Skin epidermis (tissue), 12 donors: ENCODE results near the gene ATP5ME.
"Not testable (repeated sequence)": the region's sequence is repeated elsewhere in the genome, so short reads cannot be mapped to it uniquely, and the experiment has no call there.

Experiments used
- H3K27ac ChIP-seq, 21 experiments: fragments of 200-600 bp; sonication (generic) in 11 of 21; one replicate each; pipeline ENCODE4 v1.5.0; 2020; ENCODE audit warnings: mild to moderate bottlenecking in 3 of 21, inconsistent platforms in 2 of 21, moderate library complexity in 2 of 21
- H3K4me3 ChIP-seq, 7 experiments: fragments of 200-600 bp; sonication (generic) in 2 of 7; one replicate each; pipeline ENCODE4 v1.5.0; 2020; ENCODE audit warnings: inconsistent platforms in 2 of 7, mild to moderate bottlenecking in 2 of 7, moderate library complexity in 1 of 7

ATP5ME gene

GRCh38 chr4:648579-649292, 25.3 kb downstream of the ATP5ME start:
- H3K27ac ChIP-seq = no peak overlapping the region
- no peak overlapping the region for H3K4me3 ChIP-seq

GRCh38 chr4:647481-647880, 26.6 kb downstream of the ATP5ME start:
- no peak overlapping the region for H3K4me3 ChIP-seq
- H3K27ac ChIP-seq = no peak overlapping the region

- Histone ChIP-seq H3K4me3 (no peak overlapping the region), H3K27ac (no peak overlapping the region)
Measured at GRCh38 chr4:646460-646859, 27.6 kb downstream of the ATP5ME start.

GRCh38 chr4:642366-642765, 31.7 kb downstream of the ATP5ME start:
- not testable (repeated sequence) for H3K4me3 ChIP-seq, H3K27ac ChIP-seq

- H3K4me3 ChIP-seq = no peak overlapping the region
- no peak overlapping the region for H3K27ac ChIP-seq
Measured at GRCh38 chr4:637536-638280, 36.4 kb downstream of the ATP5ME start.

- no peak overlapping the region for H3K4me3 ChIP-seq
- no peak overlapping the region for H3K27ac ChIP-seq
Measured at GRCh38 chr4:636628-637159, 37.4 kb downstream of the ATP5ME start.

GRCh38 chr4:635851-636627, 38.0 kb downstream of the ATP5ME start:
- Histone ChIP-seq H3K27ac (no peak overlapping the region), H3K4me3 (no peak overlapping the region)

- H3K27ac ChIP-seq, H3K4me3 ChIP-seq: not testable (repeated sequence)
Measured at GRCh38 chr4:635066-635835, 38.8 kb downstream of the ATP5ME start.

GRCh38 chr4:634599-634985, 39.5 kb downstream of the ATP5ME start:
- no peak overlapping the region for H3K4me3 ChIP-seq
- no peak overlapping the region for H3K27ac ChIP-seq

- Histone ChIP-seq H3K4me3 (no peak overlapping the region), H3K27ac (no peak overlapping the region)
Measured at GRCh38 chr4:633976-634598, 40.0 kb downstream of the ATP5ME start.

GRCh38 chr4:633406-633805, 40.7 kb downstream of the ATP5ME start:
- no peak overlapping the region for H3K4me3 ChIP-seq
- no peak overlapping the region for H3K27ac ChIP-seq

- H3K27ac ChIP-seq = no peak overlapping the region
- H3K4me3 ChIP-seq = no peak overlapping the region
Measured at GRCh38 chr4:632926-633325, 41.1 kb downstream of the ATP5ME start.

- Histone ChIP-seq H3K27ac (no peak overlapping the region), H3K4me3 (no peak overlapping the region)
Measured at GRCh38 chr4:632196-632790, 41.8 kb downstream of the ATP5ME start.

GRCh38 chr4:630656-631055, 43.4 kb downstream of the ATP5ME start:
- no peak overlapping the region for H3K4me3 ChIP-seq
- H3K27ac ChIP-seq = no peak overlapping the region

- no peak overlapping the region for H3K27ac ChIP-seq
- no peak overlapping the region for H3K4me3 ChIP-seq
Measured at GRCh38 chr4:629915-630641, 44.0 kb downstream of the ATP5ME start.

GRCh38 chr4:629636-629914, 44.5 kb downstream of the ATP5ME start:
- H3K27ac ChIP-seq = no peak overlapping the region

GRCh38 chr4:628821-629635, 45.0 kb downstream of the ATP5ME start:
- no peak overlapping the region for H3K4me3 ChIP-seq
- no peak overlapping the region for H3K27ac ChIP-seq

More at GRCh38 chr4:629636-629914, 44.5 kb downstream of the ATP5ME start:
- no peak overlapping the region for H3K4me3 ChIP-seq

GRCh38 chr4:628311-628741, 45.8 kb downstream of the ATP5ME start:
- no peak overlapping the region for H3K4me3 ChIP-seq
- H3K27ac ChIP-seq = no peak overlapping the region
